ENCODE measurements around the gene ABHD2.

Gene ABHD2

DNA sequence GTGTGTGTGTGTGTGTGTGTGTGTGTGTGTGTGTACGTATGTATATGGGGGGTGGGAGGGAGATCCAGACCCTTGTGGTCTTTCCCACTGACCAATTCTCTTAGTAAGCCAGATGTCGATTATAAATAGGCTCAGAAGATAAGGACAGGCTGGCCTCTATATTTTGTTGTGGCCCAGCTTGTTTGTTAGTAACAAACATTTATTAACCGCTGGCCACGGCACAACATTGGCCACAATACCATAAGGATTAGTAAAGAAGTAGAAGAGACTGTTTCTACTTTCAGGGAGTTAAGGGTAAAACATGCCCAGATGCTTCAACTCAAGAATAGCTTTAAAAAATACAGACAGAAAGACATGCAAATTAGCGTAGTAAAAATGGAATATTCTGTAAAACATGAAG is 58.1 kb downstream of the ABHD2 start:
- Histone ChIP-seq H3K27me3 (ENCODE audit: insufficient read depth, low read length, poor library complexity) (no peaks in the 10 kb centered on the region), H3K27ac (ENCODE audit: low read length) (no peak overlapping the region), H4K20me1 (ENCODE audit: insufficient read depth, low read length) (no peaks in the 10 kb centered on the region), H3K9ac (ENCODE audit: low read depth, low read length) (no peak overlapping the region), H3K4me3 (ENCODE audit: low read depth in 1 of 2, low read length in 2 of 2) (no peak overlapping the region), H3K4me2 (ENCODE audit: insufficient read depth, low read length) (no peak overlapping the region), H3K9me3 (ENCODE audit: insufficient read depth, low read length, severe bottlenecking) (no peaks in the 10 kb centered on the region), H3K4me1 (ENCODE audit: insufficient read depth, low read length) (no peaks in the 10 kb centered on the region), H2AFZ (ENCODE audit: low read depth, low read length) (no peak overlapping the region), H3K79me2 (ENCODE audit: insufficient read depth, low read length) (no peaks in the 10 kb centered on the region), H3K36me3 (ENCODE audit: insufficient read depth, low read length) (no peaks in the 10 kb centered on the region)
- TF ChIP-seq, protein P1, sequence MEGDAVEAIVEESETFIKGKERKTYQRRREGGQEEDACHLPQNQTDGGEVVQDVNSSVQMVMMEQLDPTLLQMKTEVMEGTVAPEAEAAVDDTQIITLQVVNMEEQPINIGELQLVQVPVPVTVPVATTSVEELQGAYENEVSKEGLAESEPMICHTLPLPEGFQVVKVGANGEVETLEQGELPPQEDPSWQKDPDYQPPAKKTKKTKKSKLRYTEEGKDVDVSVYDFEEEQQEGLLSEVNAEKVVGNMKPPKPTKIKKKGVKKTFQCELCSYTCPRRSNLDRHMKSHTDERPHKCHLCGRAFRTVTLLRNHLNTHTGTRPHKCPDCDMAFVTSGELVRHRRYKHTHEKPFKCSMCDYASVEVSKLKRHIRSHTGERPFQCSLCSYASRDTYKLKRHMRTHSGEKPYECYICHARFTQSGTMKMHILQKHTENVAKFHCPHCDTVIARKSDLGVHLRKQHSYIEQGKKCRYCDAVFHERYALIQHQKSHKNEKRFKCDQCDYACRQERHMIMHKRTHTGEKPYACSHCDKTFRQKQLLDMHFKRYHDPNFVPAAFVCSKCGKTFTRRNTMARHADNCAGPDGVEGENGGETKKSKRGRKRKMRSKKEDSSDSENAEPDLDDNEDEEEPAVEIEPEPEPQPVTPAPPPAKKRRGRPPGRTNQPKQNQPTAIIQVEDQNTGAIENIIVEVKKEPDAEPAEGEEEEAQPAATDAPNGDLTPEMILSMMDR (IDR thresholded peaks at IDR 0.05; ENCODE audit: borderline replicate concordance, extremely low read depth, low read length, poor library complexity, severe bottlenecking), result no peak
- TF ChIP-seq EZH2 (IDR thresholded peaks at IDR 0.05; ENCODE audit: borderline replicate concordance, low read depth, low read length, severe bottlenecking), result no peak
- DNase-seq (no peak), ATAC-seq (ENCODE audit: insufficient read depth, low read depth) (no peak)

DNA sequence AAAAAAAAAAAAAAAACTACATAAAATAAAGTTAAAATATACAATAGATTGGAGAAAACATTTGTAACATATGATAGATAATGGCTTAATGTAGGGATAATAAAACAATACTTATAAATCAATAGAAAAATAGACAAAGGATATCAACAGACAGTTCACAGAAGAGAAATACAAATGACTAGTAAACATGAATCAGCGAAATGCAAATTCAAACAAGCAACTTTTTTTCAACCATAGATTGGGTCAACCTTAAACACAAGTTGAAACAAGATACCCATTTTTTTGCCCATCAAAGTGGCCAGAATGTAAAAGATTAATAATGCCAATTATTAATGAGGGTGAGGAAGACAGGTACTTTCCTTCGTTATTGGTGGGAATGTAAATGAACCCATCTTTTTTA is 59.9 kb downstream of the ABHD2 start:
- no peak overlapping the region for H3K9ac ChIP-seq (ENCODE audit: low read depth, low read length)
- no peak overlapping the region for H3K4me3 ChIP-seq (ENCODE audit: low read depth in 1 of 2, low read length in 2 of 2)
- peaks cover 14% of the 10 kb centered on the region for H3K36me3 ChIP-seq (ENCODE audit: insufficient read depth, low read length)
- no peak overlapping the region for H3K27ac ChIP-seq (ENCODE audit: low read length)
- no peaks in the 10 kb centered on the region for H4K20me1 ChIP-seq (ENCODE audit: insufficient read depth, low read length)
- ATAC-seq (ENCODE audit: insufficient read depth, low read depth), result no peak
- H3K79me2 ChIP-seq (ENCODE audit: insufficient read depth, low read length), result no peaks in the 10 kb centered on the region
- H3K4me2 ChIP-seq (ENCODE audit: insufficient read depth, low read length), result no peak overlapping the region
- TF ChIP-seq, protein P1 (IDR thresholded peaks at IDR 0.05; ENCODE audit: borderline replicate concordance, extremely low read depth, low read length, poor library complexity, severe bottlenecking), result no peak
- no peak for TF ChIP-seq EZH2 (IDR thresholded peaks at IDR 0.05; ENCODE audit: borderline replicate concordance, low read depth, low read length, severe bottlenecking)
- no peaks in the 10 kb centered on the region for H3K9me3 ChIP-seq (ENCODE audit: insufficient read depth, low read length, severe bottlenecking)
- DNase-seq, result no peak
- no peak overlapping the region for H2AFZ ChIP-seq (ENCODE audit: low read depth, low read length)
- H3K4me1 ChIP-seq (ENCODE audit: insufficient read depth, low read length), result no peaks in the 10 kb centered on the region
- H3K27me3 ChIP-seq (ENCODE audit: insufficient read depth, low read length, poor library complexity), result no peaks in the 10 kb centered on the region

DNA sequence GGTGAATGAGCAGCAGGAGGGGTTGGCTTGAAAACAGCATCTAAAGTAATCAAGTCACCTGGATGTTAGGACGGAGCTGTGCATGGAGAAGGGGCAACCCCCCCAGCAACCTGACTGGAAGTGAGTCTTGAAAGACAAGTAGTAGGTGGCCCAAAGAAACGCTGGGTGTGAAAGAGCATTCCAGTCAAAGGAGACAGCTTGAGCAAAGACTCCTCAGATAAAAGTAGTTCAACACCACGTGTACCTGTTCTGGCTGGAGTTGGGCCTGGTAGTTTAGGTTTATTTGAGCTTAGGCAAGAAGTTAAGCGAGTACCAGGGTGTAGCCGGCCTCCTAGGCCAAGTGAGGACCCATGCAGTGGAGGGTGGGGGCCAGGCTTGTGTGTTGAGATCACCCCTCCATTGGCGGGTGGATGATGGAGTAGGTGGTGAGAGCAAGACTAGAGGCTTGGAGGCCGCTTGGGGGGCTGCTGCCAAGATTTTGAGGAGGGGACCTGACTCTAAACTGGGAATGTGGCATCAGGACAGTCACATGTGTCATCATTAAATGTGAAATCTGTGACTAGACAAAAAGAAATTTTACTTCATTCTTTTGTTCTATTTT is 61.3 kb downstream of the ABHD2 start:
- no peak for TF ChIP-seq EZH2 (IDR thresholded peaks at IDR 0.05; ENCODE audit: borderline replicate concordance, low read depth, low read length, severe bottlenecking)
- TF ChIP-seq, protein P1 (IDR thresholded peaks at IDR 0.05; ENCODE audit: borderline replicate concordance, extremely low read depth, low read length, poor library complexity, severe bottlenecking), result no peak
- Histone ChIP-seq H2AFZ (ENCODE audit: low read depth, low read length) (no peak overlapping the region), H3K27me3 (ENCODE audit: insufficient read depth, low read length, poor library complexity) (no peaks in the 10 kb centered on the region), H3K79me2 (ENCODE audit: insufficient read depth, low read length) (no peaks in the 10 kb centered on the region), H3K4me3 (ENCODE audit: low read depth in 1 of 2, low read length in 2 of 2) (no peak overlapping the region), H3K27ac (ENCODE audit: low read length) (no peak overlapping the region), H3K9ac (ENCODE audit: low read depth, low read length) (no peak overlapping the region), H3K36me3 (ENCODE audit: insufficient read depth, low read length) (peaks cover 23% of the 10 kb centered on the region), H3K9me3 (ENCODE audit: insufficient read depth, low read length, severe bottlenecking) (no peaks in the 10 kb centered on the region), H4K20me1 (ENCODE audit: insufficient read depth, low read length) (no peaks in the 10 kb centered on the region), H3K4me1 (ENCODE audit: insufficient read depth, low read length) (no peaks in the 10 kb centered on the region), H3K4me2 (ENCODE audit: insufficient read depth, low read length) (no peak overlapping the region)
- ATAC-seq (ENCODE audit: insufficient read depth, low read depth), result no peak
- no peak for DNase-seq

Data from DND-41 (cell line).